GM18511 (cell line): ENCODE measurements around the gene SERF2.

ENCODE experiments used
- ATAC-seq: cut with Tn5 transposase; IDR thresholded peaks from one replicate; pipeline ENCODE4 v1.9.1; 2021; ENCODE audit warnings: mild to moderate bottlenecking, moderate library complexity; ENCODE audit not compliant: unreplicated experiment

SERF2 gene

GRCh38 chr15:43791993-43792760 lies at the start of gene SERF2:
TSS of gene SERF2 (plus strand) at chr15:43792320. CDS start at chr15:43792377, 57 bp downstream.
- peak; percentile 83 for ATAC-seq

GRCh38 chr15:43746245-43746902 lies 45.7 kb upstream of the SERF2 start, which contains the start of gene PDIA3:
TSS of gene PDIA3 (plus strand) at chr15:43746438. CDS start at chr15:43746540, 102 bp downstream.
- ATAC-seq = peak; percentile 81

GRCh38 chr15:43746903-43747309 lies 45.2 kb upstream of the SERF2 start:
- peak; percentile 24 for ATAC-seq

- no peak for ATAC-seq
Measured at GRCh38 chr15:43748376-43748775, 43.7 kb upstream of the SERF2 start.

GRCh38 chr15:43749690-43750345 lies 42.3 kb upstream of the SERF2 start:
- ATAC-seq = peak; percentile 54

GRCh38 chr15:43751885-43752284 lies 40.2 kb upstream of the SERF2 start:
- no peak for ATAC-seq

- no peak for ATAC-seq
Measured at GRCh38 chr15:43762824-43763223, 29.3 kb upstream of the SERF2 start.

- ATAC-seq = no peak
Measured at GRCh38 chr15:43763819-43764446, 28.2 kb upstream of the SERF2 start.

GRCh38 chr15:43769584-43770228 lies 22.4 kb upstream of the SERF2 start:
- no peak for ATAC-seq

GRCh38 chr15:43771816-43772215 lies 20.3 kb upstream of the SERF2 start:
- no peak for ATAC-seq

- no peak for ATAC-seq
Measured at GRCh38 chr15:43772624-43773023, 19.5 kb upstream of the SERF2 start.

GRCh38 chr15:43774062-43774461 lies 18.1 kb upstream of the SERF2 start:
- ATAC-seq = no peak

GRCh38 chr15:43775411-43775965 lies 16.6 kb upstream of the SERF2 start:
- ATAC-seq = no peak

GRCh38 chr15:43776101-43776717 lies 15.9 kb upstream of the SERF2 start:
- ATAC-seq = peak; percentile 70

GRCh38 chr15:43776718-43777266 lies 15.3 kb upstream of the SERF2 start, which contains the start of gene ELL3:
TSS of gene ELL3 (minus strand) at chr15:43776966. CDS start at chr15:43776901, 65 bp downstream.
- peak; percentile 50 for ATAC-seq

GRCh38 chr15:43777267-43777914 lies 14.7 kb upstream of the SERF2 start:
- ATAC-seq = peak; percentile 63

- ATAC-seq = no peak
Measured at GRCh38 chr15:43779016-43779415, 13.1 kb upstream of the SERF2 start.

GRCh38 chr15:43789409-43789808 lies 2.7 kb upstream of the SERF2 start:
- no peak for ATAC-seq
